ENCODE results near the gene FADS1. TPM values are rescaled to one million over a fixed set of nuclear protein-coding genes. Genes with fewer than 3 reads are reported as not detected.

Gene FADS1
- total RNA-seq, 1 donor from 2014 or later, result 47.1 TPM

GRCh38 chr11:61771985-61772455 is 44.8 kb downstream of the FADS1 start:
- intact Hi-C loops (cut with DNase I), result no loop called here
- no peaks in the 10 kb centered on the region for H3K36me3 ChIP-seq
- no peaks in the 10 kb centered on the region for H3K27me3 ChIP-seq
- no peaks in the 10 kb centered on the region for H3K9me3 ChIP-seq
- no peaks in the 10 kb centered on the region for H3K4me1 ChIP-seq
- no peak for TF ChIP-seq CTCF (IDR thresholded peaks at IDR 0.05)
- DNase-seq (ENCODE audit: low spot score in 2 of 2), result no peak
- no peak overlapping the region for H3K4me3 ChIP-seq
- H3K27ac ChIP-seq, result no peak overlapping the region

- H3K9me3 ChIP-seq, result no peaks in the 10 kb centered on the region
- no peak for TF ChIP-seq CTCF (IDR thresholded peaks at IDR 0.05)
- no peaks in the 10 kb centered on the region for H3K4me1 ChIP-seq
- intact Hi-C loops (cut with DNase I), result no loop called here
- H3K4me3 ChIP-seq, result no peak overlapping the region
- DNase-seq (ENCODE audit: low spot score in 2 of 2), result no peak
- H3K36me3 ChIP-seq, result no peaks in the 10 kb centered on the region
- no peaks in the 10 kb centered on the region for H3K27me3 ChIP-seq
- no peak overlapping the region for H3K27ac ChIP-seq
Measured at GRCh38 chr11:61771195-61771894, 45.5 kb downstream of the FADS1 start.

GRCh38 chr11:61769946-61770683 is 46.7 kb downstream of the FADS1 start:
- DNase-seq (ENCODE audit: low spot score in 2 of 2), result no peak
- TF ChIP-seq CTCF (IDR thresholded peaks at IDR 0.05), result no peak
- Histone ChIP-seq H3K4me3 (no peak overlapping the region), H3K36me3 (no peaks in the 10 kb centered on the region), H3K27ac (no peak overlapping the region), H3K27me3 (no peaks in the 10 kb centered on the region), H3K4me1 (no peaks in the 10 kb centered on the region), H3K9me3 (no peaks in the 10 kb centered on the region)
- intact Hi-C loops (cut with DNase I), result no loop called here

- H3K27ac ChIP-seq, result no peak overlapping the region
- DNase-seq (ENCODE audit: low spot score in 2 of 2), result no peak
- TF ChIP-seq CTCF (IDR thresholded peaks at IDR 0.05), result no peak
- intact Hi-C loops (cut with DNase I), result no loop called here
- H3K36me3 ChIP-seq, result no peaks in the 10 kb centered on the region
- H3K9me3 ChIP-seq, result no peaks in the 10 kb centered on the region
- no peak overlapping the region for H3K4me3 ChIP-seq
- H3K27me3 ChIP-seq, result no peaks in the 10 kb centered on the region
- H3K4me1 ChIP-seq, result no peaks in the 10 kb centered on the region
Measured at GRCh38 chr11:61769169-61769920, 47.5 kb downstream of the FADS1 start.

GRCh38 chr11:61768376-61769076 is 48.3 kb downstream of the FADS1 start:
- Histone ChIP-seq H3K9me3 (no peaks in the 10 kb centered on the region), H3K27ac (no peak overlapping the region)
- intact Hi-C loops (cut with DNase I), result no loop called here

More at GRCh38 chr11:61768376-61769076, 48.3 kb downstream of the FADS1 start:
- TF ChIP-seq CTCF (IDR thresholded peaks at IDR 0.05), result no peak
- no peak for DNase-seq (ENCODE audit: low spot score in 2 of 2)
- Histone ChIP-seq H3K36me3 (no peaks in the 10 kb centered on the region), H3K4me1 (no peaks in the 10 kb centered on the region), H3K4me3 (no peak overlapping the region), H3K27me3 (no peaks in the 10 kb centered on the region)
